Omental fat pad (tissue), 4 donors: ENCODE data around the gene IL1RN. TPM values are rescaled to one million over a fixed set of nuclear protein-coding genes. Genes with fewer than 3 reads are reported as not detected.
"Not testable (repeated sequence)": the region's sequence is repeated elsewhere in the genome, so short reads cannot be mapped to it uniquely, and the experiment has no call there.

Experiments
- ATAC-seq: fragments of 150-250 bp; one replicate; pipeline ENCODE4 v1.9.1; 2016; ENCODE audit warnings: mild to moderate bottlenecking, moderate library complexity; ENCODE audit not compliant: low FRiP score
- DNase-seq: peaks from one replicate; pipeline ENCODE4 v3.0.0-alpha.2; 2019; ENCODE audit warnings: low spot score
- CTCF ChIP-seq, 3 donors: fragments of 450-650 bp; IDR thresholded peaks; one replicate each; pipeline ENCODE4 v1.5.1; 2016 to 2017; ENCODE audit warnings: antibody characterized with exemption in 3 of 3, mild to moderate bottlenecking in 3 of 3, moderate library complexity in 2 of 3
- total RNA-seq, 4 donors: library from RNA; depleted of rRNA; stranded (reverse); fragments of >200 nt; gene quantifications; one replicate each; pipeline ENCODE4 v1.1.0, GENCODE V29; 2016

The IL1RN gene
- total RNA-seq, 4 donors from 2014 or later, result 4.8 to 114 (median 7.1) TPM

- ATAC-seq (no peak), DNase-seq (no peak)
- no peak for TF ChIP-seq CTCF (IDR thresholded peaks at IDR 0.05)
Observed at GRCh38 chr2:113092864-113093612, 34.4 kb upstream of the IL1RN start.

GRCh38 chr2:113093613-113093977 is 33.8 kb upstream of the IL1RN start:
- no peak for DNase-seq
- no peak for ATAC-seq
- no peak for TF ChIP-seq CTCF (IDR thresholded peaks at IDR 0.05)

GRCh38 chr2:113096306-113096705 is 31.1 kb upstream of the IL1RN start:
- not testable (repeated sequence) for DNase-seq, ATAC-seq

- DNase-seq, result not testable (repeated sequence)
Observed at GRCh38 chr2:113096842-113097618, 30.4 kb upstream of the IL1RN start.

GRCh38 chr2:113098041-113098440 is 29.4 kb upstream of the IL1RN start:
- no peak for ATAC-seq
- no peak for DNase-seq
- TF ChIP-seq CTCF (IDR thresholded peaks at IDR 0.05), result no peak

More at GRCh38 chr2:113096842-113097618, 30.4 kb upstream of the IL1RN start:
- not testable (repeated sequence) for ATAC-seq

- ATAC-seq (no peak), DNase-seq (no peak)
- no peak for TF ChIP-seq CTCF (IDR thresholded peaks at IDR 0.05)
Observed at GRCh38 chr2:113098532-113098931, 28.9 kb upstream of the IL1RN start.

GRCh38 chr2:113102133-113102532 is 25.3 kb upstream of the IL1RN start:
- ATAC-seq, result no peak

More at GRCh38 chr2:113102133-113102532, 25.3 kb upstream of the IL1RN start:
- no peak for DNase-seq
- no peak for TF ChIP-seq CTCF (IDR thresholded peaks at IDR 0.05)
